ENCODE data around the gene ST8SIA2. TPM values are rescaled to one million over a fixed set of nuclear protein-coding genes. Genes with fewer than 3 reads are reported as not detected.

ST8SIA2 gene
- total and polyA plus RNA-seq, 10 of the 15 experiments (the other 5 are each of a cell fraction or from before 2014, with no cell fraction given), result not detected

DNA sequence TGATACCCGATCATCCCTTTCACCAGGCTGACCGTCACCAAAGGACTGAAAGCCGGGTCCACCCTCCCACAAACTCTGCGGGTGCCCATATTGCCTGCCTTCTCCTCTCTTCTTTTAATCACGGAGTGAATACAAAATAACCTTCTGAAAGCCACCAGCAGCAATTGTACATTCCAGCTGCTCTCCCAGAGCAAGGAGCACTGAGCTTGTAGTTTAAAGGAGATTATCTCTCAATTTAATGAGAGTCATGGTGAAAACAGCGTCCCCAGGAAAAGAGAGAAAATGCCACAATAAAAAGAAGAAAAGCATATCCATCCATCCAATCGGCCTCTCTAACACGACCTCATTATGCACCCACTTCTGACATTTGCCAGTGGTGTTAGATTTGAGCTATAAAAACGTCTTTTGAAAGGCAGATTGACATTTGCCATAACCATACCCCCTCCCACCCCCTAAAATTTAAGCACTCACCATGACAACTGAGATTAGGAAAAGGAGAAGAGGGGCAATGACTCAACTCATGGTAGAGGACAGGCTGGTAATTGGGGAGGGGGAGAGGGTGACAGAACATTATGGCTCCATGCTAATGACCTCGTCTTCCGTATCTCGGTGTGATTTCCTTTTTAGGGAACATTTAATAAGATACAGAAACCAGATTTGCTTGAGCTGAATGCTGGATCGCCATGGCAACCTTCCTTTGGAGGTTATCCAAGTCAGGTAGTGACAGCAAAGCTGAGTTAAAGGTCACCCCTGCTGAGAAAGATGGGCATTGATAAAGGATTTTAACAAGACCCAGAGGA, 106.2 kb downstream of the ST8SIA2 start:
- ChIA-PET CTCF (no interaction called here), SMC1A (ENCODE audit: uncharacterized antibody, unreplicated experiment) (no interaction called here), RAD21 (ENCODE audit: unreplicated experiment) (no interaction called here), POLR2A (no interaction called here)
- ATAC-seq, result no peak
- Histone ChIP-seq H3K4me1 (ENCODE audit: control insufficient read depth, insufficient read depth, low read length) (no peaks in the 10 kb centered on the region), H2AFZ (ENCODE audit: control insufficient read depth, low read depth, low read length) (no peak overlapping the region), H3K9ac (ENCODE audit: control insufficient read depth, insufficient read depth, low read length) (no peak overlapping the region), H3K27ac (ENCODE audit: control insufficient read depth, insufficient read depth) (no peak overlapping the region), H4K20me1 (ENCODE audit: control insufficient read depth, insufficient read depth) (no peaks in the 10 kb centered on the region), H3K4me2 (ENCODE audit: control insufficient read depth, insufficient read depth) (no peak overlapping the region), H3K36me3 (ENCODE audit: control insufficient read depth in 2 of 2, insufficient read depth in 2 of 2, low read length in 1 of 2) (no peaks in the 10 kb centered on the region), H3K79me2 (ENCODE audit: control insufficient read depth, insufficient read depth, low read length) (no peaks in the 10 kb centered on the region), H3K4me3 (no peak overlapping the region), H3K27me3 (replicated peaks in 1 of 2; ENCODE audit: control insufficient read depth in 2 of 2, insufficient read depth in 2 of 2, low read length in 1 of 2) (peaks cover 2 to 4% of the 10 kb centered on the region in 2 experiments; a peak in 2 of 4 replicates), H3K9me3 (replicated peaks; ENCODE audit: control insufficient read depth, insufficient read depth, low read length) (no peaks in the 10 kb centered on the region)
- DNase-seq (ENCODE audit: low read depth, low spot score), result no peak
- no peak for FAIRE-seq
- intact Hi-C loops (cut with micrococcal nuclease; ENCODE audit: unreplicated experiment), result no loop called here
- BruUV-seq (replicated peaks), result no TSS peak
- in situ Hi-C loops (cut with MboI), result no loop called here
- TF ChIP-seq CREB1 (IDR thresholded peaks at IDR 0.05; ENCODE audit: low read depth), result no peak
- TF ChIP-seq SUZ12 (IDR thresholded peaks at IDR 0.05; ENCODE audit: unreplicated experiment), result no peak
- WGBS (ENCODE audit: insufficient coverage, insufficient replicate concordance, low lambda C conversion rate, missing lambda C conversion rate), result 23% methylated on average over 13 of the region's 13 CpGs

DNA sequence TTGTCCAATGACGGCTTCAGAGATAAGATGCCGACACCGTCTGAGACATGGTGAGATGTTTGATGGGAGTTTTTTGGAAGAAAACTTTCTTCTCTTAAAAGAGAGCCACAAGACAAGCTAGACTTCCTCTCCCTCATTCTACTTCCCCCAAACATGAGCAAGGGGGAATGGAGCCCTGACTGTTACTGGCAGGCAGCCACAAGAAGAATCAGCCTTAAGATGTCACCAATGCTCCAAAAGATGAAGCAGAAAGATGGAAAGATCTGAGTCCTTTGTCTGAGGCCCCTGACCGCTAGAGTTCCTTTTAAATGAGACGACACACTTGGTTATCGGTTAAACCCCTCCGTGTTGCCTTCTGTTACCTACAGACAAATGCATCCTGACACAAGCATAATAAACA, 108.7 kb downstream of the ST8SIA2 start:
- in situ Hi-C loops (cut with MboI), result no loop called here
- POLR2A ChIA-PET, result no interaction called here
- TF ChIP-seq POU2F2 (IDR thresholded peaks at IDR 0.05; ENCODE audit: borderline replicate concordance, low read depth, low read length), result no peak
- TF ChIP-seq POLR2A (IDR thresholded peaks at IDR 0.05; ENCODE audit: low read depth, low read length), result no peak
- TF ChIP-seq CREB1 (IDR thresholded peaks at IDR 0.05; ENCODE audit: low read depth), result no peak
- no peak for TF ChIP-seq NBN (IDR thresholded peaks at IDR 0.05)
- TF ChIP-seq CEBPB (IDR thresholded peaks at IDR 0.05; ENCODE audit: borderline replicate concordance in 1 of 2, low read depth in 2 of 2, low read length in 2 of 2), result no peak
- TF ChIP-seq YY1 (IDR thresholded peaks at IDR 0.05; ENCODE audit: low read depth, low read length), result no peak
- no peak for TF ChIP-seq MTA3 (IDR thresholded peaks at IDR 0.05; ENCODE audit: borderline replicate concordance, low read length)
- TF ChIP-seq, protein P1, sequence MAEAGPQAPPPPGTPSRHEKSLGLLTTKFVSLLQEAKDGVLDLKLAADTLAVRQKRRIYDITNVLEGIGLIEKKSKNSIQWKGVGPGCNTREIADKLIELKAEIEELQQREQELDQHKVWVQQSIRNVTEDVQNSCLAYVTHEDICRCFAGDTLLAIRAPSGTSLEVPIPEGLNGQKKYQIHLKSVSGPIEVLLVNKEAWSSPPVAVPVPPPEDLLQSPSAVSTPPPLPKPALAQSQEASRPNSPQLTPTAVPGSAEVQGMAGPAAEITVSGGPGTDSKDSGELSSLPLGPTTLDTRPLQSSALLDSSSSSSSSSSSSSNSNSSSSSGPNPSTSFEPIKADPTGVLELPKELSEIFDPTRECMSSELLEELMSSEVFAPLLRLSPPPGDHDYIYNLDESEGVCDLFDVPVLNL (IDR thresholded peaks at IDR 0.05; ENCODE audit: low read depth, low read length), result no peak
- no peak for TF ChIP-seq TCF7 (IDR thresholded peaks at IDR 0.05; ENCODE audit: borderline replicate concordance)
- no peak for TF ChIP-seq POLR2AphosphoS5 (IDR thresholded peaks at IDR 0.05; ENCODE audit: low read length)
- TF ChIP-seq SUPT20H (IDR thresholded peaks at IDR 0.05; ENCODE audit: borderline replicate concordance, control insufficient read depth, low read depth, low read length), result no peak
- TF ChIP-seq ZSCAN29 (IDR thresholded peaks at IDR 0.05), result no peak
- TF ChIP-seq, protein P2, sequence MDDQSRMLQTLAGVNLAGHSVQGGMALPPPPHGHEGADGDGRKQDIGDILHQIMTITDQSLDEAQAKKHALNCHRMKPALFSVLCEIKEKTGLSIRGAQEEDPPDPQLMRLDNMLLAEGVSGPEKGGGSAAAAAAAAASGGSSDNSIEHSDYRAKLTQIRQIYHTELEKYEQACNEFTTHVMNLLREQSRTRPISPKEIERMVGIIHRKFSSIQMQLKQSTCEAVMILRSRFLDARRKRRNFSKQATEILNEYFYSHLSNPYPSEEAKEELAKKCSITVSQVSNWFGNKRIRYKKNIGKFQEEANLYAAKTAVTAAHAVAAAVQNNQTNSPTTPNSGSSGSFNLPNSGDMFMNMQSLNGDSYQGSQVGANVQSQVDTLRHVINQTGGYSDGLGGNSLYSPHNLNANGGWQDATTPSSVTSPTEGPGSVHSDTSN (IDR thresholded peaks at IDR 0.05; ENCODE audit: insufficient replicate concordance, low read depth, low read length), result no peak
- no peak for TF ChIP-seq KDM1A (IDR thresholded peaks at IDR 0.05; ENCODE audit: borderline replicate concordance)
- TF ChIP-seq, protein P3, sequence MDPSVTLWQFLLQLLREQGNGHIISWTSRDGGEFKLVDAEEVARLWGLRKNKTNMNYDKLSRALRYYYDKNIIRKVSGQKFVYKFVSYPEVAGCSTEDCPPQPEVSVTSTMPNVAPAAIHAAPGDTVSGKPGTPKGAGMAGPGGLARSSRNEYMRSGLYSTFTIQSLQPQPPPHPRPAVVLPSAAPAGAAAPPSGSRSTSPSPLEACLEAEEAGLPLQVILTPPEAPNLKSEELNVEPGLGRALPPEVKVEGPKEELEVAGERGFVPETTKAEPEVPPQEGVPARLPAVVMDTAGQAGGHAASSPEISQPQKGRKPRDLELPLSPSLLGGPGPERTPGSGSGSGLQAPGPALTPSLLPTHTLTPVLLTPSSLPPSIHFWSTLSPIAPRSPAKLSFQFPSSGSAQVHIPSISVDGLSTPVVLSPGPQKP (IDR thresholded peaks at IDR 0.05; ENCODE audit: low read depth, low read length), result no peak

More for the DNA sequence above, 108.7 kb downstream of the ST8SIA2 start:
- no peak for DNase-seq (ENCODE audit: low read depth, low spot score)
- Histone ChIP-seq H3K9me3 (replicated peaks; ENCODE audit: control insufficient read depth, insufficient read depth, low read length) (no peaks in the 10 kb centered on the region), H3K9ac (ENCODE audit: control insufficient read depth, insufficient read depth, low read length) (no peak overlapping the region), H3K4me1 (ENCODE audit: control insufficient read depth, insufficient read depth, low read length) (no peaks in the 10 kb centered on the region), H2AFZ (ENCODE audit: control insufficient read depth, low read depth, low read length) (no peak overlapping the region), H3K36me3 (ENCODE audit: control insufficient read depth in 2 of 2, insufficient read depth in 2 of 2, low read length in 1 of 2) (no peaks in the 10 kb centered on the region), H3K4me3 (no peak overlapping the region), H3K27ac (ENCODE audit: control insufficient read depth, insufficient read depth) (no peak overlapping the region), H3K4me2 (ENCODE audit: control insufficient read depth, insufficient read depth) (no peak overlapping the region), H4K20me1 (ENCODE audit: control insufficient read depth, insufficient read depth) (no peaks in the 10 kb centered on the region), H3K79me2 (ENCODE audit: control insufficient read depth, insufficient read depth, low read length) (no peaks in the 10 kb centered on the region), H3K27me3 (replicated peaks in 1 of 2; ENCODE audit: control insufficient read depth in 2 of 2, insufficient read depth in 2 of 2, low read length in 1 of 2) (no peaks in the 10 kb centered on the region; a peak in 1 of 4 replicates)
- no peak for FAIRE-seq
- intact Hi-C loops (cut with micrococcal nuclease; ENCODE audit: unreplicated experiment), result no loop called here
- no TSS peak for BruUV-seq (replicated peaks)
- ChIA-PET RAD21 (ENCODE audit: unreplicated experiment) (no interaction called here), SMC1A (ENCODE audit: uncharacterized antibody, unreplicated experiment) (no interaction called here), CTCF (no interaction called here)
- no peak for ATAC-seq
- WGBS (ENCODE audit: insufficient coverage, insufficient replicate concordance, low lambda C conversion rate, missing lambda C conversion rate), result 30% methylated on average over 7 of the region's 7 CpGs
